HCT116 (cell line): ENCODE measurements around the gene TBC1D25. TPM values are rescaled to one million over a fixed set of nuclear protein-coding genes. Genes with fewer than 3 reads are reported as not detected.

Source experiments
- ATAC-seq: fragments of 200-7000 bp; cut with Tn5 transposase; 2 replicates; pipeline ENCODE4 v1.9.1; 2020; ENCODE audit warnings: mild to moderate bottlenecking, moderate library complexity
- BruUV-seq: library from RNA; stranded (reverse); fragments of 400-500 nt; replicated peaks from 2 replicates; lab custom pipeline; 2021; lab: Mats Ljungman, UMichigan
- CTCF ChIA-PET: fragments of 300-600 bp; sonication (Branson Sonifier 250); formaldehyde crosslinking; loops from one replicate; lab custom pipeline; 2021; ENCODE audit warnings: antibody characterized with exemption; lab: Charles Lee
- POLR2A ChIA-PET: fragments of 300-600, 350-600 bp; sonication (Branson Sonifier 250); formaldehyde crosslinking; loops from one replicate; lab custom pipeline; 2021; ENCODE audit warnings: antibody characterized with exemption; lab: Charles Lee
- RAD21 ChIA-PET, 2 experiments: fragments of 300-600 bp; sonication (Branson Sonifier 250); formaldehyde crosslinking; loops; one replicate each; lab custom pipeline; 2023; ENCODE audit warnings: low total read pairs in 2 of 2; ENCODE audit not compliant: uncharacterized antibody in 2 of 2, unreplicated experiment in 2 of 2, low non-redundant PET in 1 of 2; lab: Charles Lee
- DNase-seq: peaks from one replicate; pipeline ENCODE4 v3.0.0-alpha.2; 2010; ENCODE audit warnings: low read depth, low spot score
- H2AFZ ChIP-seq: fragments of 200-600 bp; shearing (Covaris generic), sonication (generic); 2 replicates; pipeline ENCODE4 v1.6.1; 2017; ENCODE audit warnings: low read depth, mixed run types, mixed read lengths, antibody characterized with exemption, low read length; ENCODE audit not compliant: poor library complexity, severe bottlenecking
- H3K27ac ChIP-seq: 2 replicates; pipeline ENCODE4 v1.5.1; 2012; ENCODE audit warnings: low read depth, low read length
- H3K27me3 ChIP-seq: fragments of 200-600 bp; sonication (generic); 2 replicates; pipeline ENCODE4 v1.6.1; 2016; ENCODE audit warnings: mixed run types, low read length, mixed read lengths; ENCODE audit not compliant: insufficient read depth
- H3K36me3 ChIP-seq, 2 experiments: fragments of 200-500 bp in 1 of 2; fragments of 200-600 bp in 1 of 2; sonication (Bioruptor generic) in 1 of 2; sonication (generic) in 1 of 2; 2 replicates each; pipeline versions ENCODE4 v1.5.1 to v1.6.1; 2014 to 2016; ENCODE audit warnings: low read length in 2 of 2, inconsistent platforms in 1 of 2, mixed read lengths in 1 of 2, mixed run types in 1 of 2; ENCODE audit not compliant: insufficient read depth in 2 of 2, control insufficient read depth in 1 of 2
- H3K4me1 ChIP-seq, 2 experiments: fragments of 200-600 bp in 1 of 2; sonication (generic) in 1 of 2; 2 replicates each; pipeline versions ENCODE4 v1.5.1 to v1.6.1; 2012 to 2017; ENCODE audit warnings: low read length in 2 of 2, inconsistent platforms in 1 of 2, mild to moderate bottlenecking in 1 of 2, mixed read lengths in 1 of 2, mixed run types in 1 of 2, moderate library complexity in 1 of 2; ENCODE audit not compliant: insufficient read depth in 2 of 2, control insufficient read depth in 1 of 2
- H3K4me2 ChIP-seq: fragments of 200-600 bp; sonication (generic); 2 replicates; pipeline ENCODE4 v1.6.1; 2017; ENCODE audit warnings: mixed run types, low read length, mixed read lengths
- H3K4me3 ChIP-seq, 2 experiments: fragments of 200-600 bp in 1 of 2; sonication (generic) in 1 of 2; replicated peaks in 1 of 2; 2 replicates each; pipeline ENCODE4 v1.5.1; 2011 to 2016; ENCODE audit warnings: low read length in 2 of 2, control low read depth in 1 of 2, low read depth in 1 of 2, mild to moderate bottlenecking in 1 of 2, mixed read lengths in 1 of 2, mixed run types in 1 of 2
- H3K79me2 ChIP-seq: fragments of 200-600 bp; sonication (generic); 2 replicates; pipeline ENCODE4 v1.6.1; 2017; ENCODE audit warnings: mild to moderate bottlenecking, mixed run types, low read length, moderate library complexity, mixed read lengths; ENCODE audit not compliant: insufficient read depth
- H3K9ac ChIP-seq: fragments of 200-600 bp; sonication (generic); 2 replicates; pipeline ENCODE4 v1.6.1; 2016; ENCODE audit warnings: low read length, mixed read lengths
- H3K9me2 ChIP-seq: fragments of 200-600 bp; sonication (generic), shearing (Covaris generic); 2 replicates; pipeline ENCODE4 v1.6.1; 2017; ENCODE audit warnings: mixed run types, mild to moderate bottlenecking, moderate library complexity; ENCODE audit not compliant: insufficient read depth
- H3K9me3 ChIP-seq, 2 experiments: fragments of 200-500 bp in 1 of 2; fragments of 200-600 bp in 1 of 2; sonication (Bioruptor generic) in 1 of 2; sonication (generic) in 1 of 2; 2 replicates each; pipeline ENCODE4 v1.6.1; 2014 to 2017; ENCODE audit warnings: low read length in 2 of 2, mixed read lengths in 2 of 2, inconsistent platforms in 1 of 2, low read depth in 1 of 2, mild to moderate bottlenecking in 1 of 2, mixed run types in 1 of 2, moderate library complexity in 1 of 2; ENCODE audit not compliant: control insufficient read depth in 1 of 2, insufficient read depth in 1 of 2
- H4K20me1 ChIP-seq: fragments of 200-600 bp; sonication (generic), shearing (Covaris generic); 2 replicates; pipeline ENCODE4 v1.6.1; 2017; ENCODE audit warnings: mixed run types, mild to moderate bottlenecking, moderate library complexity; ENCODE audit not compliant: insufficient read depth
- CEBPB ChIP-seq: IDR thresholded peaks from 2 replicates; pipeline ENCODE4 v1.6.1; 2012; ENCODE audit warnings: low read depth
- EGR1 ChIP-seq: IDR thresholded peaks from 2 replicates; pipeline ENCODE4 v1.6.1; 2012; ENCODE audit warnings: low read depth
- ELF1 ChIP-seq: IDR thresholded peaks from 2 replicates; pipeline ENCODE4 v1.6.1; 2012; ENCODE audit warnings: low read depth, borderline replicate concordance
- EZH2phosphoT487 ChIP-seq: fragments of 200-600 bp; IDR thresholded peaks from 2 replicates; pipeline ENCODE4 v1.6.1; 2018; ENCODE audit warnings: antibody characterized with exemption, borderline replicate concordance
- FOSL1 ChIP-seq: IDR thresholded peaks from 2 replicates; pipeline ENCODE4 v1.6.1; 2012; ENCODE audit warnings: low read depth
- JUND ChIP-seq: IDR thresholded peaks from 2 replicates; pipeline ENCODE4 v1.6.1; 2012
- POLR2A ChIP-seq: IDR thresholded peaks from 2 replicates; pipeline ENCODE4 v1.7.0; 2011; ENCODE audit warnings: borderline replicate concordance; ENCODE audit not compliant: insufficient read depth, insufficient read length; ENCODE audit errors: extremely low read depth
- POLR2AphosphoS5 ChIP-seq: IDR thresholded peaks from 2 replicates; pipeline ENCODE4 v1.6.1; 2011; ENCODE audit warnings: mild to moderate bottlenecking, low read depth, low read length, moderate library complexity
- RAD21 ChIP-seq: IDR thresholded peaks from 2 replicates; pipeline ENCODE4 v1.6.1; 2012; ENCODE audit warnings: low read depth, mild to moderate bottlenecking
- SP1 ChIP-seq: IDR thresholded peaks from 2 replicates; pipeline ENCODE4 v1.6.1; 2012; ENCODE audit warnings: low read depth
- ZFX ChIP-seq: fragments of 450-650 bp; IDR thresholded peaks from 2 replicates; pipeline ENCODE4 v1.6.1; 2017
- intact Hi-C: fragments of 100-400 bp; cut with micrococcal nuclease; formaldehyde crosslinking; loops from 2 replicates; pipeline ENCODE4 v1.10.0; 2022
- total RNA-seq: library from RNA; stranded (reverse); gene quantifications from one replicate; pipeline ENCODE4 v1.2.1, GENCODE V29; 2021; ENCODE audit not compliant: unreplicated experiment
- TF ChIP-seq, protein P1 (sequence below): IDR thresholded peaks from 2 replicates; pipeline ENCODE4 v1.6.1; 2012
- TF ChIP-seq, protein P2 (sequence below), 3 experiments: fragments of 200-600 bp in 1 of 3; sonication (generic) in 1 of 3; IDR thresholded peaks in 2 of 3; conservative IDR thresholded peaks in 1 of 3; 2 replicates each; pipeline ENCODE4 v1.5.1; 2012 to 2017; ENCODE audit warnings: low read depth in 2 of 3, low read length in 2 of 3, antibody characterized with exemption in 1 of 3, borderline replicate concordance in 1 of 3, control low read depth in 1 of 3, mild to moderate bottlenecking in 1 of 3, mixed read lengths in 1 of 3, mixed run types in 1 of 3, moderate library complexity in 1 of 3; ENCODE audit not compliant: insufficient read depth in 1 of 3
- TF ChIP-seq, protein P3 (sequence below): IDR thresholded peaks from 2 replicates; pipeline ENCODE4 v1.6.1; 2012; ENCODE audit warnings: low read depth

TBC1D25 gene
- total RNA-seq, 1 experiment from 2014 or later: 10.5 TPM

DNA sequence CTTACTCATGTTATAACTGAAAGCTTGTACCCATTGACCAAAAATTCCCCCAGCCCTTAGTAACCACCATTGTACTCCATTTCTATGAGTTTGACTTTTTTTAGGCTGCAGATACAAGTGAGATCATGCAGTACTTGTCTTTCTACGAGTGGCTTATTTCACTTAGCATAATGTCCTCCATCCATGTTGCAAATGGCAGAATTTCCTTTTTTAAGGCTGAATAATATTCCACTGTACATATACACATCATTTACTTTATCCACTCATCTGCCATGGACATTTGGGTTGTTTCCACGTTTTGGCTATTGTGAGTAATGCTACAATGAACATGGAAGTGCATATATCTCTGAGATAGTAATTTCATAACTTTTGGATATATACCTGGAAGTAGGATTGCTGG, 45.2 kb downstream of the TBC1D25 start:
- Histone ChIP-seq H3K79me2 (no peaks in the 10 kb centered on the region), H2AFZ (no peak overlapping the region), H3K27ac (no peak overlapping the region), H3K27me3 (no peaks in the 10 kb centered on the region), H3K9me2 (no peaks in the 10 kb centered on the region), H3K9ac (no peak overlapping the region), H3K4me2 (no peak overlapping the region), H3K9me3 (no peaks in the 10 kb centered on the region)
- RAD21 ChIA-PET: no interaction called here
- CTCF ChIA-PET: no interaction called here
- ATAC-seq: no peak
- POLR2A ChIA-PET: no interaction called here
- TF ChIP-seq EZH2phosphoT487: no peak
- no peak for TF ChIP-seq POLR2AphosphoS5
- TF ChIP-seq ELF1: no peak
- TF ChIP-seq, protein P1, sequence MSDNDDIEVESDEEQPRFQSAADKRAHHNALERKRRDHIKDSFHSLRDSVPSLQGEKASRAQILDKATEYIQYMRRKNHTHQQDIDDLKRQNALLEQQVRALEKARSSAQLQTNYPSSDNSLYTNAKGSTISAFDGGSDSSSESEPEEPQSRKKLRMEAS: no peak
- TF ChIP-seq, protein P2, sequence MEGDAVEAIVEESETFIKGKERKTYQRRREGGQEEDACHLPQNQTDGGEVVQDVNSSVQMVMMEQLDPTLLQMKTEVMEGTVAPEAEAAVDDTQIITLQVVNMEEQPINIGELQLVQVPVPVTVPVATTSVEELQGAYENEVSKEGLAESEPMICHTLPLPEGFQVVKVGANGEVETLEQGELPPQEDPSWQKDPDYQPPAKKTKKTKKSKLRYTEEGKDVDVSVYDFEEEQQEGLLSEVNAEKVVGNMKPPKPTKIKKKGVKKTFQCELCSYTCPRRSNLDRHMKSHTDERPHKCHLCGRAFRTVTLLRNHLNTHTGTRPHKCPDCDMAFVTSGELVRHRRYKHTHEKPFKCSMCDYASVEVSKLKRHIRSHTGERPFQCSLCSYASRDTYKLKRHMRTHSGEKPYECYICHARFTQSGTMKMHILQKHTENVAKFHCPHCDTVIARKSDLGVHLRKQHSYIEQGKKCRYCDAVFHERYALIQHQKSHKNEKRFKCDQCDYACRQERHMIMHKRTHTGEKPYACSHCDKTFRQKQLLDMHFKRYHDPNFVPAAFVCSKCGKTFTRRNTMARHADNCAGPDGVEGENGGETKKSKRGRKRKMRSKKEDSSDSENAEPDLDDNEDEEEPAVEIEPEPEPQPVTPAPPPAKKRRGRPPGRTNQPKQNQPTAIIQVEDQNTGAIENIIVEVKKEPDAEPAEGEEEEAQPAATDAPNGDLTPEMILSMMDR (IDR thresholded peaks at IDR 0.05 in 2 of 3, conservative IDR thresholded peaks at IDR 0.05 in 1 of 3; ENCODE audit: borderline replicate concordance in 1 of 3, insufficient read depth in 1 of 3, low read depth in 2 of 3, low read length in 2 of 3): no peak
- TF ChIP-seq FOSL1: no peak
- TF ChIP-seq ZFX: no peak
- no peak for TF ChIP-seq EGR1
- TF ChIP-seq RAD21: no peak
- TF ChIP-seq CEBPB: no peak
- no peak for TF ChIP-seq SP1
- no peak for TF ChIP-seq JUND
- TF ChIP-seq, protein P3, sequence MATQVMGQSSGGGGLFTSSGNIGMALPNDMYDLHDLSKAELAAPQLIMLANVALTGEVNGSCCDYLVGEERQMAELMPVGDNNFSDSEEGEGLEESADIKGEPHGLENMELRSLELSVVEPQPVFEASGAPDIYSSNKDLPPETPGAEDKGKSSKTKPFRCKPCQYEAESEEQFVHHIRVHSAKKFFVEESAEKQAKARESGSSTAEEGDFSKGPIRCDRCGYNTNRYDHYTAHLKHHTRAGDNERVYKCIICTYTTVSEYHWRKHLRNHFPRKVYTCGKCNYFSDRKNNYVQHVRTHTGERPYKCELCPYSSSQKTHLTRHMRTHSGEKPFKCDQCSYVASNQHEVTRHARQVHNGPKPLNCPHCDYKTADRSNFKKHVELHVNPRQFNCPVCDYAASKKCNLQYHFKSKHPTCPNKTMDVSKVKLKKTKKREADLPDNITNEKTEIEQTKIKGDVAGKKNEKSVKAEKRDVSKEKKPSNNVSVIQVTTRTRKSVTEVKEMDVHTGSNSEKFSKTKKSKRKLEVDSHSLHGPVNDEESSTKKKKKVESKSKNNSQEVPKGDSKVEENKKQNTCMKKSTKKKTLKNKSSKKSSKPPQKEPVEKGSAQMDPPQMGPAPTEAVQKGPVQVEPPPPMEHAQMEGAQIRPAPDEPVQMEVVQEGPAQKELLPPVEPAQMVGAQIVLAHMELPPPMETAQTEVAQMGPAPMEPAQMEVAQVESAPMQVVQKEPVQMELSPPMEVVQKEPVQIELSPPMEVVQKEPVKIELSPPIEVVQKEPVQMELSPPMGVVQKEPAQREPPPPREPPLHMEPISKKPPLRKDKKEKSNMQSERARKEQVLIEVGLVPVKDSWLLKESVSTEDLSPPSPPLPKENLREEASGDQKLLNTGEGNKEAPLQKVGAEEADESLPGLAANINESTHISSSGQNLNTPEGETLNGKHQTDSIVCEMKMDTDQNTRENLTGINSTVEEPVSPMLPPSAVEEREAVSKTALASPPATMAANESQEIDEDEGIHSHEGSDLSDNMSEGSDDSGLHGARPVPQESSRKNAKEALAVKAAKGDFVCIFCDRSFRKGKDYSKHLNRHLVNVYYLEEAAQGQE: no peak
- no peak for TF ChIP-seq POLR2A
- TF ChIP-seq, all 23 proteins: peak for 0
- H4K20me1 ChIP-seq: no peaks in the 10 kb centered on the region
- no peak for DNase-seq
- no peak overlapping the region for H3K4me3 ChIP-seq
- intact Hi-C loops: no loop called here
- no peaks in the 10 kb centered on the region; a peak in 1 of 4 replicates for H3K36me3 ChIP-seq
- no TSS peak for BruUV-seq
- H3K4me1 ChIP-seq: no peaks in the 10 kb centered on the region
